Activated T-helper 9 cell treated with anti-CD3 and anti-CD28 coated beads, Interleukin-2, amount 50 U/mL, for 16 hours (primary cell): ENCODE results near the gene NFS1.
"Not testable (repeated sequence)": the region's sequence is repeated elsewhere in the genome, so short reads cannot be mapped to it uniquely, and the experiment has no call there.

ENCODE experiments used
- DNase-seq: peaks from one replicate; pipeline ENCODE4 v3.0.0-alpha.2; 2020; ENCODE audit warnings: low read depth

Gene NFS1

DNA sequence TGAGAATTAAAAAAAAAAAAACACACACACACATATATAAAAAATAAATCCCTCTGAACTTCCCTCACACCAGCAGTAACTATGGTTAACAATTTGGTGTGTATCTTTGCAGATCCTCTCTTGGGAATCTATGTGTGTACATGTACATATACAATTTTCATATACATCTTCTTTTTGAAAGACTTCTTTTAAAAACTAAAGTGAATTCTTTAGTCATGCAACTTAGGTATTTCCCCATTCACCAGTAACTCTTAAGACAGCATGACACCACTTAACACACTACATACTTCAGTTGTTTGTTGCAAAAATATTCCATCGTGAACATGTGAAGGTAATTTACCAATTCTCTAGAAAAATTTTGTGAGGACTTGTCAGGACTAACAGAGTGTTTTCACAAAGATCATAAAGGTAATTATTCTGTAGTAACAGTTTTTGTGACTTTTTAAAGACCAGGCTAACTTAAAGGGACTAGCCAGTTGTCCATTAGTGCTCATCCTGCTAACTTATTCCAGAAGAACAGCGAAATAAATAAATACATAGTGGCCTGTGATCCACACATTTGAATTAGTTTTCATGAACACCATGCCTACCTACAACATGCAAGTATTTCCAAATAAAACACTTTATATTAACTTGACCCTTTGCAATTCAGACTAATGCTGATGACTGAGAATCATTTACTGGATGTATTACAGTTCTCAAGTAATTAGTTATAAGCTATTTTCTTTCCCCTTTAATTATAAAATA lies 30.9 kb upstream of the NFS1 start:
- no peak for DNase-seq

- DNase-seq: no peak
Observed at GRCh38 chr20:35729283-35729807, 30.2 kb upstream of the NFS1 start.

GRCh38 chr20:35726842-35727711 lies 27.9 kb upstream of the NFS1 start:
- DNase-seq: no peak

GRCh38 chr20:35724321-35725230 lies 25.4 kb upstream of the NFS1 start:
- DNase-seq: no peak

DNA sequence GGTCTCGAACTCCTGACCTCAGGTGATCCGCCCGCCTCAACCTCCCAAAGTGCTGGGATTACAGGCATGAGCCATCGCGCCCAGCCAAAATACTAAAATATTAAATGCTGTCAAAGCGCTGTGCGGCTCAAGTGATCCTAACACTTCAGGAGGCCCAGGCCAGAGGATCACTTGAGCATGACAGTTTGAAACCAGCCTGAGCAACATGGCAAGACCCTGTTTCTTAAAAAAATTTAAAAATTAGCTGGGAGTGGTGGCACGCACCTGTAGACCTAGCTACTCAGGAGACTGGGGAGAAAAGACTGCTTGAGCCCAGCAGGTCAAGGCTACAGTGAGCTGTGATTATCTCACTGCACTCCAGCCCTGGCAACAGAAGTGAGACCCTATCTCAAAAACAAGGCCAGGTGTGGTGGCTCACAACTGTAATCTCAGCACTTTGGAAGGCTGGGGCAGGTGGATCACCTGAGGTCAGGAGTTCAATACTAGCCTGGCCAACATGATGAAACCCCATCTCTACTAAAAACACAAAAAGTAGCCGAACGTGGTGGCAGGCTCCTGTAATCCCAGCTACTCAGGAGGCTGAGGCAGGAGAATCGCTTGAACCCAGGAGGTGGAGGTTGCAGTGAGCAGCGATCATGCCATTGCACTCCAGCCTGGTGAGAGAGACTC lies 24.6 kb upstream of the NFS1 start:
- not testable (repeated sequence) for DNase-seq

GRCh38 chr20:35723275-35723639 lies 24.1 kb upstream of the NFS1 start:
- DNase-seq: not testable (repeated sequence)

GRCh38 chr20:35721621-35722020 lies 22.5 kb upstream of the NFS1 start:
- DNase-seq: no peak

GRCh38 chr20:35721219-35721618 lies 22.1 kb upstream of the NFS1 start:
- DNase-seq: no peak

GRCh38 chr20:35720165-35721123 lies 21.3 kb upstream of the NFS1 start:
- no peak for DNase-seq

GRCh38 chr20:35719717-35720116 lies 20.6 kb upstream of the NFS1 start:
- DNase-seq: no peak

DNA sequence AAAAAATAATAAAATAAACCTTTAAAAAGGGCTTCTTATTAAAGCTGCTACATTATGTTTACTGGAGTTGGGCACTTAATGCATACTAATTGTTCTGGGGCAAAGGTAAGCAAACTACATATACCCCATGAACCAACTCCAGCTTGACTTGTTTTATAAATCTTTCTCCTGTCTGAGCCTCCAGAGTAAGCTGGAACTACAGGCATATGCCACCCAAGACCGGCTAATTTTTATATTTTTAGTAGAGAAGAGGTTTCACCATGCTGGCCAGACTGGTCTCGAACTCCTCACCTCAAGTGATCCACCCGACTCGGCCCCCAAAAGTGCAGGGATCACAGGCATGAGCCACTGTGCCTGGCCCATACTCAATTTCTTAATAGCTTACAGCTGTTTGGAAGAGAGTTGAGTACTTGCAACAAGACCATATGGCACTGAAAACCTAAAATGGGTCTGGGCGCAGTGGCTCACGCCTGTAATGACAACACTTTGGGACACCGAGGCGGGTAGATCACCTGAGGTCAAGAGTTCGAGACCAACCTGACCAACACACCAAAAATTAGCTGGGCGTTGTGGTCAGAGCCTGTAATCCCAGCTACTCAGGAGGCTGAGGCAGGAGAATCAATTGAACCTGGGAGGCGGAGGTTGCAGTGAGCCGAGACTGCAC lies 20.0 kb upstream of the NFS1 start:
- no peak for DNase-seq

- not testable (repeated sequence) for DNase-seq
Observed at GRCh38 chr20:35718321-35718720, 19.2 kb upstream of the NFS1 start.

DNA sequence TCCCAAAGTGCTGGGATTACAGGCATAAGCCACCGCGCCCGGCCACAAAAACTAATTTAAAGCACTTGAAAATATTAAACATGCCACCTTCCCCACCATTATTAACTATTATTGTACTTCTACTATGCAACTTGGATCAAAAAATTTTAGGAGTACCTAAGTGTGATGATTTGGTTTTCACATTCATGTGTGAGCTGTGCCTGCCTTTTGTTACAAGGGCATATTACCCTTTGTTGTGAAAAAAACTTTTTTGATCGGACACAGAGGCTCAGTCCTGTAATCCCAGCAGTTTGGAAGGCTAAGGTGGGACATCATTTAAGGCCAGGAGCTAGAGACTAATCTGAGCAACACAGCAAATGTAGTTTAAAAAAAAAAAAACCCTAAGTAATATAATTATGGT lies 17.2 kb upstream of the NFS1 start:
- no peak for DNase-seq

DNA sequence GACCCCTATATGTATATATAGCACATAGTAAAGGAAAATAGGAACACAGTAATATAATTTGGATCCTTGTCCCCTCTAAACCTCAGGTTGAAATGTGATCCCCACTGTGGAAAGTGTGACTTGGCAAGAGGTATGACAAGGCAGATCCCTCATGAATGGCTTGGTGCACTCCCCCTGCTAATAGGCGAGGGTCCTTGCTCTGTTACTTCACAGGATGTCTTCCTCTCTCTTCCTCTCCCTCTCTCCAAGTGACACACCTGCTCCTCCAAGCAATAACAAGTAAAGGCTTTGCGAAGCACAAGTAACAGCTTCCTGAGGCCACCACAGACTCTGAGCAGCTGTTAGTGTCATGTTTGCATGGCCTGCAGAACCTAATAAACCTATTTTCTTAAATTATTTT lies 16.5 kb upstream of the NFS1 start:
- no peak for DNase-seq

DNA sequence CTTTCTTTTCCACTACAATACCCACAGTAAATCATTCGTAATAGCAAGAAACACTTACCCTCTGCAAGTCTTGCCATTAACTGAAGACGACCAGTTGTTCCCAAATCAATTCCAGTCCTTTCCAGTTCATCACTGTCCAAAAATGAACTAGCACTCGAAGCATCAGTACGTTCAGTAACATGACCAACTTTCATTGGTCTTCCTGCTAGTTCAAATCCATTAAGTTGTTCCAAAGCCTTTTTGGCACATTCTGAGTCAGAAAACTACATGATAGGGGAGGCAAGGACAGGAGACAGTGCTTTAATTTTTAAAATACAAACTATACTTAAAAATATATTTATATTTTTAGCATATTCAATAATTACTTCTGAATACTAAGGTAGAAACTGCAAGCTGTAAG lies 15.0 kb upstream of the NFS1 start:
- DNase-seq: no peak

GRCh38 chr20:35713120-35713519 lies 14.0 kb upstream of the NFS1 start:
- not testable (repeated sequence) for DNase-seq

DNA sequence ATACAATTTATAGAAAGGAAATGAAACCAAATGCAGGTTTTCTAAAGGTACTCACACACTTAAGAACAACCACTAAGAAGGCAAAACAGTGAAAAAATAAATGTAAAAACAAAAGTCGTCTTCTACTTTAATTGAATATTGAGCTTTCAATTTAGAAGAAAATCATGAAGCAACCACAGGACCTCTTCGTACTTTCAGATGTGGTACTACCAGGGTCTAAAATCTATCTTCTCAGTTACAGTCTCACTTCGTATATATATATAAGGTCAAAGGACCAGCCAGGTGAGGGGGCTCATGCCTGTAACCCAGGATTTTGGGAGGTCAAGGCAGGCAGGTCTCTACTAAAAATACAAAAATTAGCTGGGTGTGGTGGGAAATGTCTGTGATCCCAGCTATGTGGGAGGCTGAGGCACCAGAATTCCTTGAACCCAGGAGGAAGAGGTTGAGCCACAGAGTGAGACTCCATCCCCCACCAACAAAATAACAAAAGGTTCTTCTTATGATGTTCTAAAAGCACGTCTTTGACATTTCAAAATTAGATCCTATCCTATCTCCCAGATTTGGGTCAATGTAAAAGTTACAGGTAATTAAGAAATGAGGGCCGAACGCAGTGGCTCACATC lies 12.5 kb upstream of the NFS1 start:
- no peak for DNase-seq

- no peak for DNase-seq
Observed at GRCh38 chr20:35710884-35711587, 11.9 kb upstream of the NFS1 start.

GRCh38 chr20:35710039-35710438 lies 10.9 kb upstream of the NFS1 start:
- DNase-seq: no peak
